ENCODE data around the gene HEBP2. TPM values are rescaled to one million over a fixed set of nuclear protein-coding genes. Genes with fewer than 3 reads are reported as not detected.
A peak's percentile ranks its signal among the peaks of the same experiment; 100 is the strongest.

HEBP2 gene
- total RNA-seq, 2 donors from 2014 or later, result 32.9 to 50.4 TPM

GRCh38 chr6:138456401-138456790 lies 52.4 kb downstream of the HEBP2 start:
- Mint-ChIP-seq H3K36me3 (ENCODE audit: low read depth) (no peaks in the 10 kb centered on the region), H3K27me3 (no peaks in the 10 kb centered on the region), H3K4me3 (peak overlapping the region; percentile 74), H3K27ac (peak overlapping the region; percentile 87), H3K4me1 (peaks cover 14% of the 10 kb centered on the region)
- ATAC-seq (no peak), DNase-seq (no peak)
- no peaks in the 10 kb centered on the region for H3K9me3 ChIP-seq (ENCODE audit: control insufficient read depth, low read length, poor library complexity, severe bottlenecking)

DNA sequence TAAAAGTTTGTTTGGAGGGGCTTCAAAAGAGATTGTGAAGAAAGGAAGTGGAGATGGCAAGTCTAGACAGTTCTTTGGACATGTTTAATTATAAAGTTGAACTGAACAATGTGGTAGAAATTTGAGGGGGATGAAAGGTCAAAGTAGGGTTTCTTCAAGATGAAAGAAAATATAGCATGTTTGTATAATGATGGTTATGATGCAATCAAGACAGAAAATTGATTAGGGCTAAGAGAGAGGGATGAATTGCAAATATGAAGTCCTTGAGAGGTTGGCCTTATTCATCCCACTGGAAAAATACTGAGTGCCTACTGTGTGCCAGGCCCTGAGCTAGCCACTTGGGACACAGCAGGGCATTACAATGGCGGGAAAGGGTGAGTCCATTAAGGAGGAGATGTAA lies 57.6 kb downstream of the HEBP2 start:
- no peak overlapping the region for H3K4me3 Mint-ChIP-seq
- DNase-seq, result no peak
- no peak overlapping the region for H3K27ac Mint-ChIP-seq
- H3K4me1 Mint-ChIP-seq, result peaks cover 6% of the 10 kb centered on the region
- no peak for ATAC-seq
- H3K27me3 Mint-ChIP-seq, result no peaks in the 10 kb centered on the region
- peaks cover 4% of the 10 kb centered on the region for H3K36me3 Mint-ChIP-seq (ENCODE audit: low read depth)
- no peaks in the 10 kb centered on the region for H3K9me3 ChIP-seq (ENCODE audit: control insufficient read depth, low read length, poor library complexity, severe bottlenecking)

DNA sequence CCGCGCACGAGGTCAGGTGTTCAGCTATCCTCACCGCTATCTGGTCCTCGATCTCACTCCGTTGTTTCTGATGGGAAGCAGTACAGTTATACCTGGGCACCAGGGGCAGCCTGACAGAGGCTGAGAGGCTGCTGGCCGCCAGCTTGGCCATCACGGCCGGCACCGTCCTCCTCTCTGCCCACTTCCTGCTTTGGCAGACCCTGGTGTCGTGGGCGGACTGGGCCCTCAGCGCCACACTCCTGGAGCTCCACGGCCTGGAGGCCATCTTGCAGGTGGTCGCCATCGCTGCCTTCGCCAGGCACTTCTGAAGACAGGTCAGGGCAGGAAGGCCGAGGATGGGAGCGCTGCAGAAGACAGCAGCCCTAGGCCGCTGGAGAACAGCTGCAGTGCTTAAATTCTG lies 60.1 kb downstream of the HEBP2 start:
- ATAC-seq, result no peak
- H3K4me3 Mint-ChIP-seq, result no peak overlapping the region
- peaks cover 4% of the 10 kb centered on the region for H3K36me3 Mint-ChIP-seq (ENCODE audit: low read depth)
- H3K27ac Mint-ChIP-seq, result no peak overlapping the region
- no peaks in the 10 kb centered on the region for H3K9me3 ChIP-seq (ENCODE audit: control insufficient read depth, low read length, poor library complexity, severe bottlenecking)
- H3K4me1 Mint-ChIP-seq, result peaks cover 2% of the 10 kb centered on the region
- DNase-seq, result no peak
- H3K27me3 Mint-ChIP-seq, result peaks cover 4% of the 10 kb centered on the region

GRCh38 chr6:138465007-138465645 lies 61.1 kb downstream of the HEBP2 start:
- Mint-ChIP-seq H3K4me1 (peaks cover 2% of the 10 kb centered on the region), H3K27me3 (peaks cover 5% of the 10 kb centered on the region)
- DNase-seq, result no peak

GRCh38 chr6:138467901-138468300 lies 63.9 kb downstream of the HEBP2 start:
- DNase-seq (no peak), ATAC-seq (no peak)
- H3K4me3 Mint-ChIP-seq, result no peak overlapping the region
- peaks cover 5% of the 10 kb centered on the region for H3K27me3 Mint-ChIP-seq
- H3K4me1 Mint-ChIP-seq, result peaks cover 2% of the 10 kb centered on the region
- peaks cover 4% of the 10 kb centered on the region for H3K36me3 Mint-ChIP-seq (ENCODE audit: low read depth)
- H3K9me3 ChIP-seq (ENCODE audit: control insufficient read depth, low read length, poor library complexity, severe bottlenecking), result no peaks in the 10 kb centered on the region
- no peak overlapping the region for H3K27ac Mint-ChIP-seq

More at GRCh38 chr6:138465007-138465645, 61.1 kb downstream of the HEBP2 start:
- no peak overlapping the region for H3K4me3 Mint-ChIP-seq
- no peaks in the 10 kb centered on the region for H3K9me3 ChIP-seq (ENCODE audit: control insufficient read depth, low read length, poor library complexity, severe bottlenecking)
- peaks cover 4% of the 10 kb centered on the region for H3K36me3 Mint-ChIP-seq (ENCODE audit: low read depth)
- H3K27ac Mint-ChIP-seq, result no peak overlapping the region
- no peak for ATAC-seq

- no peak overlapping the region for H3K4me3 Mint-ChIP-seq
- no peak for ATAC-seq
These were observed 64.4 kb downstream of the HEBP2 start for GRCh38 chr6:138468320-138469015.

More at GRCh38 chr6:138468320-138469015, 64.4 kb downstream of the HEBP2 start:
- H3K9me3 ChIP-seq (ENCODE audit: control insufficient read depth, low read length, poor library complexity, severe bottlenecking), result no peaks in the 10 kb centered on the region
- no peak overlapping the region for H3K27ac Mint-ChIP-seq
- H3K4me1 Mint-ChIP-seq, result peaks cover 2% of the 10 kb centered on the region
- peaks cover 5% of the 10 kb centered on the region for H3K27me3 Mint-ChIP-seq
- peaks cover 4% of the 10 kb centered on the region for H3K36me3 Mint-ChIP-seq (ENCODE audit: low read depth)
- DNase-seq, result no peak

Other genes with a start within 250 kb of the HEBP2 start
- gene ARFGEF3, start 242.3 kb upstream of the HEBP2 start, total RNA-seq, result under 1 TPM in 1 of 2 donors, not detected in 1; 0.03 TPM
- not detected for gene PBOV1, start 185.7 kb upstream of the HEBP2 start, total RNA-seq
- gene SMIM28, start 26.3 kb upstream of the HEBP2 start, total RNA-seq, result not detected
- 1 to 10 TPM in 1 of 2 donors, under 1 TPM in 1; 0.86 to 1.0 TPM for gene NHSL1, start 95.3 kb downstream of the HEBP2 start, total RNA-seq

Measured in T-helper 17 cell (primary cell).